ENCODE measurements around the gene LINC00237.

LINC00237 gene

GRCh38 chr20:21125072-21125848 lies 19.1 kb upstream of the LINC00237 start:
- DNase-seq: no peak

- DNase-seq: no peak
These were observed 18.0 kb upstream of the LINC00237 start for GRCh38 chr20:21124190-21124589.

GRCh38 chr20:21118782-21119181 lies 12.6 kb upstream of the LINC00237 start:
- DNase-seq: no peak

- DNase-seq: no peak
These were observed 12.0 kb upstream of the LINC00237 start for GRCh38 chr20:21118138-21118537.

GRCh38 chr20:21117521-21117920 lies 11.4 kb upstream of the LINC00237 start:
- DNase-seq: no peak

GRCh38 chr20:21114584-21114983 lies 8.4 kb upstream of the LINC00237 start:
- no peak for DNase-seq

- DNase-seq: no peak
These were observed 7.5 kb upstream of the LINC00237 start for GRCh38 chr20:21113697-21114096.

- DNase-seq: no peak
These were observed 5.3 kb upstream of the LINC00237 start for GRCh38 chr20:21111416-21111815.

- no peak for DNase-seq
These were observed 4.7 kb upstream of the LINC00237 start for GRCh38 chr20:21110811-21111210.

GRCh38 chr20:21109144-21109543 lies 3.0 kb upstream of the LINC00237 start:
- DNase-seq: no peak

- DNase-seq: no peak
These were observed 558 bp downstream of the LINC00237 start for GRCh38 chr20:21105429-21106170.

- no peak for DNase-seq
These were observed 1.2 kb downstream of the LINC00237 start for GRCh38 chr20:21104921-21105320.

- DNase-seq: no peak
These were observed 1.7 kb downstream of the LINC00237 start for GRCh38 chr20:21104466-21104761.

- no peak for DNase-seq
These were observed 2.3 kb downstream of the LINC00237 start for GRCh38 chr20:21103582-21104465.

GRCh38 chr20:21102603-21103311 lies 3.4 kb downstream of the LINC00237 start:
- DNase-seq: no peak

GRCh38 chr20:21101932-21102575 lies 4.1 kb downstream of the LINC00237 start:
- DNase-seq: no peak

GRCh38 chr20:21101453-21101931 lies 4.7 kb downstream of the LINC00237 start:
- no peak for DNase-seq

GRCh38 chr20:21100578-21101452 lies 5.3 kb downstream of the LINC00237 start:
- DNase-seq: no peak

GRCh38 chr20:21099751-21100577 lies 6.2 kb downstream of the LINC00237 start:
- no peak for DNase-seq

All from DMS79 (cell line).